Stimulated activated memory B cell treated with anti-CD40 and anti-IgM and Interleukin-4, amounts not matched to agents 10 μg/mL and 1 μg/mL and 100 μg/mL, for 72 hours (primary cell): Measurements from ENCODE around the gene RGSL1.

Experiments used
- ATAC-seq: fragments of 150-1000 bp; cut with Tn5 transposase; 2 replicates; pipeline ENCODE4 v1.10.0; 2021
- H3K27ac Mint-ChIP-seq: one replicate; pipeline ENCODE4 v1.8.0; 2022; ENCODE audit warnings: mild to moderate bottlenecking, mixed read lengths
- H3K27me3 Mint-ChIP-seq: one replicate; pipeline ENCODE4 v1.8.0; 2022; ENCODE audit warnings: mixed read lengths
- H3K36me3 Mint-ChIP-seq: one replicate; pipeline ENCODE4 v1.8.0; 2022; ENCODE audit warnings: mixed read lengths
- H3K4me1 Mint-ChIP-seq: one replicate; pipeline ENCODE4 v1.8.0; 2022; ENCODE audit warnings: mixed read lengths
- H3K4me3 Mint-ChIP-seq: one replicate; pipeline ENCODE4 v1.8.0; 2022; ENCODE audit warnings: mild to moderate bottlenecking, moderate library complexity, mixed read lengths
- H3K9me3 Mint-ChIP-seq: one replicate; pipeline ENCODE4 v1.8.0; 2022; ENCODE audit warnings: mixed read lengths

RGSL1 gene

DNA sequence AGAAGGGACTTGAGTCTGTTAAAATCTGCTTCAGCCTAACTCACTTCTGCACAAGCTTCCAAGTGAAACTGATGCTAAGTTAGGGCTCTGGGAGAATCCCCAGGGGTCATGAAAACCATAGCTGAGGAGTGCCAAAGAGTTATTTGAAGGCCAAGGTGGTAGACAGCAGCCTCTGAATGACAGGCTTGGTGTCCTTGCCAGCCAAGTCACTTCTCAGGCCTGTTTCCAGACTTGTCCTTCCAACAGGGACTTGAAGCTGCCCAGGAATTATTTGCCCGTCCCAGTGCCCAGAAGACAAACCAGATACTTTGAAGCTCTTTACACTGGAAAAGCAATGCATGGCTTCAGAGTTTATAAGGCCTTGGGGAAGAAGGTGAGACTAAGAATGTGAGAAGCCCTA, 105.5 kb downstream of the RGSL1 start:
- no peaks in the 10 kb centered on the region for H3K4me1 Mint-ChIP-seq
- no peak for ATAC-seq
- H3K4me3 Mint-ChIP-seq: no peak overlapping the region
- no peaks in the 10 kb centered on the region for H3K27me3 Mint-ChIP-seq
- H3K36me3 Mint-ChIP-seq: no peaks in the 10 kb centered on the region
- H3K27ac Mint-ChIP-seq: no peak overlapping the region
- peaks cover 8% of the 10 kb centered on the region for H3K9me3 Mint-ChIP-seq

DNA sequence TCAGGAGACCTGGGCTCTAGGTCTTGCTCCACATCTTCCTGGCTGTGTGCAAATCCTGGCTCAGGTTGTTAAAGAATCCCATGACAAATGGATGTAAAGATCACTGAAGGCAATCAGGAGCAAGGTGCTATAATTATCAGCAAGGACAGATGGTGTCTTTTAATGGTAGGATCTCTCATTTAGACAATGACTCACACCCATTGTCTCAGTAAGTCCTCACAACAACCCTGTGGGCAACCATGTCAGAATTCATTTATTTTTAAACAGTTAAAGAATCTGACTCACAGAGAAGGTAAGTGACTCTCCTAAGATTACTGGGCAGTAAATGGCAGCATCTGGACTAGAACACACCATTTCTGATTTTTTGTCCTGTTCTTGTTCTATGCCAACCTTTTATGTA, 106.3 kb downstream of the RGSL1 start:
- no peak for ATAC-seq
- H3K36me3 Mint-ChIP-seq: no peaks in the 10 kb centered on the region
- no peaks in the 10 kb centered on the region for H3K27me3 Mint-ChIP-seq
- H3K4me1 Mint-ChIP-seq: no peaks in the 10 kb centered on the region
- H3K9me3 Mint-ChIP-seq: peaks cover 8% of the 10 kb centered on the region
- no peak overlapping the region for H3K27ac Mint-ChIP-seq
- H3K4me3 Mint-ChIP-seq: no peak overlapping the region

DNA sequence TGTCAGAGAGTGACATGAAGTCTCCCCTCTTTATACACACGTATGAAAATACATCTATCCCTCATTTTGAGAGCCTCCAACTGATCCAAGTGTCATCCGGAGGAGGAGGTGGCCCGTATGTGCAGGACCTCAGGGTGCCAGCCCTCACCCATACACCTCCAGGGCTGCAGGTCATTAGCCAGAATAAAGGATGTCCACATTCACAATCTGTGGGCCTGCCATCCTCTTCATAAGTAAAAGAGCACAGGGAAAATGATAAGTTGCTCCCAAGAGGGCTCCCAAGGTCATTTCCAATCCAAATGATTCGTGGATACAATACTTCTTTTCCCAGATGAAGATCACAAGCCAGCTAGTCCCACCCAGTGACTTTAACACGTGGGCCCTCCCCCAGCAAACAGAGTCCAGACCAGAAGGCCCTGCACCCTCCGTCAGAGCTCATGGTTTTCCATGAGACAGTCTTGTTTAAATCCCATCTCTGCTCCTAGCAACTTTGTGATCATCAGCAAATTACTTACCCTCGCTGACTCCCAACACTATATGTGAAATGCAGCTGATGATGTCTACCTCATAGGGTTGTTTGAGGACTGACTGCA, 110.5 kb downstream of the RGSL1 start:
- Mint-ChIP-seq H3K27ac (no peak overlapping the region), H3K9me3 (no peaks in the 10 kb centered on the region), H3K27me3 (no peaks in the 10 kb centered on the region), H3K4me3 (no peak overlapping the region), H3K36me3 (no peaks in the 10 kb centered on the region), H3K4me1 (no peaks in the 10 kb centered on the region)
- no peak for ATAC-seq

DNA sequence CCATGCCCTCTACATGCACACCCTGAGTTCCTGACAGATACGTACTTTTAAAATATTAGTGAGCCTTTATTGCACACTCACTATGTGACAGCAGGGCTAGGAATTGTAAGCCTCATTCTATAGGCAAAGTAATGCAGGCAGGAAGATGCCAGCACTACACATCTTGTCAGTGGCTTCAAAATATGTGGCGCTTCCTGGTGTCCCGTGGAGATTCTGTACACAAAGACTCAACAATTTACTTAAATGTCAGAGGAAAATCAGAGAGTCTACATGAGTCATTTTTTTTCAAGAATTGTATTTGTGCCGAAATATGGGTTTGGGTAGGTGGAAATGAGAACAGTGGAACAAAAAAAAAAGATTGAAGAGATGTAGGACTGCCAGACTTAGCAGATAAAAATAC, 111.5 kb downstream of the RGSL1 start:
- Mint-ChIP-seq H3K4me1 (no peaks in the 10 kb centered on the region), H3K27ac (no peak overlapping the region), H3K36me3 (no peaks in the 10 kb centered on the region), H3K4me3 (no peak overlapping the region), H3K9me3 (no peaks in the 10 kb centered on the region), H3K27me3 (no peaks in the 10 kb centered on the region)
- ATAC-seq: no peak

DNA sequence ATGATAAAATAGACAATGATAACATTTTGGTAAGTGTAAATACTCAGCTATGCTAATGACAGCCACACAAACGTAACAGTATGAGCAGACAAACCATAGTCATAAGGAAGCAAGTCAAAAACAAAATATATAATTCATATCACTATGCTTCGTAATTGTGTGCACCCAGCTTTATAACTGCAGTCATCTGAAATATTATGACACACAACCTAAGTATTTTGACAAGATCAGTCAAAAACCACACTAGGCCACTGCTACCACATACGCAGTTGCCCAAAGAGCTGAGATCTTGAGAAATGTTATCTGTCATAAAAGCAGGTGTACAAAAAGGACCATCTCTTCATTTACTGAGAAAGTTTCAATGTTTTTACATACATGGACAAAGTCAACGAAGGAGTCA, 113.1 kb downstream of the RGSL1 start:
- Mint-ChIP-seq H3K4me1 (no peaks in the 10 kb centered on the region), H3K27me3 (no peaks in the 10 kb centered on the region), H3K4me3 (no peak overlapping the region), H3K36me3 (no peaks in the 10 kb centered on the region), H3K27ac (no peak overlapping the region), H3K9me3 (no peaks in the 10 kb centered on the region)
- no peak for ATAC-seq

DNA sequence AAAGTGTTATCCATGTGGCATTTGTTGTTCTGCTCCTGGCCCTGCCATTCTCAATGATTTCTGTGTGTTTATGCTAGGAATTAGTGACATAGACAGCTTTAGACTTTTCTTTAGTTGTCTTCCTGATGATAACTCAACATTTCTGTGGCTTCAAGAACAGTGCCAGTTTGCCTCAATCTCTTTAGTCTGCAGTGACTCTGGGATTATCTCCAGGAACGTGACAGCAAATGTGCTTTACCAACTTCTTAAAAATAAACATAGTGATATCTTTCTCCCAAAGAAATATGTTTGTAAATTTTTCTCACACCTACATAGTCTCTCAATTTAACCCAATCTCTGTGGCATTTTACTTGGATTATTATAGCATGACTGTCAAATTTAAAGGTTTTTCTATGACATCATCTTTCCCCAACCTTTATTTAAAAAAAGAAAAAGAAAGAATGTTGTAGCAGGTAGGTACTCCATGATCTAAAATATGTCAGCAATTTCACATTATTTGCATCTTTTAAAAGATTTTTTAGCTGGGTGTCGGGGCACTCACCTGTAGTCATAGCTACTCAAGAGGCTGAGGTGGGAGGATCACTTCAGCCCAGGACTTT, 114.6 kb downstream of the RGSL1 start:
- no peaks in the 10 kb centered on the region for H3K4me1 Mint-ChIP-seq
- H3K27me3 Mint-ChIP-seq: no peaks in the 10 kb centered on the region
- H3K36me3 Mint-ChIP-seq: no peaks in the 10 kb centered on the region
- H3K27ac Mint-ChIP-seq: no peak overlapping the region
- H3K4me3 Mint-ChIP-seq: no peak overlapping the region
- ATAC-seq: no peak
- no peaks in the 10 kb centered on the region for H3K9me3 Mint-ChIP-seq

DNA sequence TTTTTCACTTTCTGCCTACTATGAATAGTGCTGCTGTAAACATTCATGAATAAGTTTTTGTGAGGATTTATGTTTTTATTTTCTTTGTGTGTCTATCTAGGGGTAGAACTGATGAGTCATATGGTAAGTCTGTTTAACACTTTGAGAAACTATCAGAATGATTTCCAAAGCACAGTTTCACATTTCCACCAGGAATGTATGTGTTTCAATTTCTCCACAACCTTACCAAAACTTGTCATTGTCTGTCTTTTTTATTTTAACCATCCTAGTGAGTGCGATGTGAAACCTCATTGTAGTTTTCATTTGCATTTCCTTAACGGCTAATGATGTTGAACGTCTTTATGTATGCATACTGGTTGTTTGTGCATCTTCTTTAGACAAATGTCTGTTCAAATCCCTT, 115.6 kb downstream of the RGSL1 start:
- Mint-ChIP-seq H3K4me1 (no peaks in the 10 kb centered on the region), H3K27ac (no peak overlapping the region), H3K36me3 (no peaks in the 10 kb centered on the region), H3K9me3 (no peaks in the 10 kb centered on the region), H3K27me3 (no peaks in the 10 kb centered on the region), H3K4me3 (no peak overlapping the region)
- no peak for ATAC-seq

DNA sequence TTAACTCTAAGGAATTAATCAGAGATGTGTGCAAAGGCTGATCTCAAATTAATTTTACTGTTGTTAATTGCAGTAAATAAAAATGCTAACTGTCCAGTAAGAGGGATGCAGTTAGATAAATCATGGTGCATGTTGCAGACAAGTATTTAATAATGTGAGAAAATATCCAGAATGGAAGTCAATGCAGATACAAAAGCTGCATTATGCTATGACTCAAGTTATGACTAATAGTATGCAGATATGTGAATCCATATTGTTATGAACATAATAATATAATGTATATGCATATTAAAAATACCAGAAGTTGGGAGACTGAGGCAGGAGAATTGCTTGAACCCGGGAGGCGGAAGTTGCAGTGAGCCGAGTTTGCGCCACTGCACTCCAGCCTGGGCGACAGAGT, 117.7 kb downstream of the RGSL1 start:
- peaks cover 3% of the 10 kb centered on the region for H3K36me3 Mint-ChIP-seq
- ATAC-seq: no peak
- H3K27ac Mint-ChIP-seq: no peak overlapping the region
- no peaks in the 10 kb centered on the region for H3K27me3 Mint-ChIP-seq
- H3K4me1 Mint-ChIP-seq: no peaks in the 10 kb centered on the region
- H3K4me3 Mint-ChIP-seq: no peak overlapping the region
- no peaks in the 10 kb centered on the region for H3K9me3 Mint-ChIP-seq

DNA sequence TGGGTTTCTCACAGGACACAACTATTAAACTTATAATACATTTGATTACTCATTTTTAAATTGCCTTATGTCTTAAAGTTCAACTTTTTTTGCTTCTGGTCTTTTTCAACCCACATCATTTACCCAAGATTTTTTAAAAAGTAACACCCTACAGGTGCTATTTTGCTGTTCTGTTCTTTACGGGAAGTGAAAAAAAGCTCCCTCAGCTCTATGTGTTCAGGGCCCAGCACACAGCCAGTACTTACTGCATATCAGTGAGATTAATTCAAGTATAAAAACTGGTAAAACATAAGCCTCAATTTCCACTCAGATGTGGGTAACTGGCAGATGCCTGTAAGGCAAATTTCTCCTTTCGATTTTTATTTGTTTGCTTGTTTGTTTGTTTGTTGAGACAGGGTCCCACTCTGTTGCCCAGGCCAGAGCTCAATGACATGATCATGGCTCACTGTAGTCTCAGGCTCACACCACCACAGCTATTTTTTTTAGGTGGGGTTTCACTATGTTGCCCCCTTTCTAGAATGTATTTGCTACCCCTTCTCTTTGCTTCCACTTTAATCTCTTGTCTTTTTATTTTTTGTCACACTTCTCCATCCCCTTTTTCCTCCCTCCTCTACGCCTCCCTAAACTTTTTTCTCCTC, 118.8 kb downstream of the RGSL1 start:
- H3K27ac Mint-ChIP-seq: no peak overlapping the region
- peak; percentile 85 for ATAC-seq
- no peaks in the 10 kb centered on the region for H3K4me1 Mint-ChIP-seq
- no peaks in the 10 kb centered on the region for H3K9me3 Mint-ChIP-seq
- no peak overlapping the region for H3K4me3 Mint-ChIP-seq
- H3K27me3 Mint-ChIP-seq: no peaks in the 10 kb centered on the region
- peaks cover 12% of the 10 kb centered on the region for H3K36me3 Mint-ChIP-seq

DNA sequence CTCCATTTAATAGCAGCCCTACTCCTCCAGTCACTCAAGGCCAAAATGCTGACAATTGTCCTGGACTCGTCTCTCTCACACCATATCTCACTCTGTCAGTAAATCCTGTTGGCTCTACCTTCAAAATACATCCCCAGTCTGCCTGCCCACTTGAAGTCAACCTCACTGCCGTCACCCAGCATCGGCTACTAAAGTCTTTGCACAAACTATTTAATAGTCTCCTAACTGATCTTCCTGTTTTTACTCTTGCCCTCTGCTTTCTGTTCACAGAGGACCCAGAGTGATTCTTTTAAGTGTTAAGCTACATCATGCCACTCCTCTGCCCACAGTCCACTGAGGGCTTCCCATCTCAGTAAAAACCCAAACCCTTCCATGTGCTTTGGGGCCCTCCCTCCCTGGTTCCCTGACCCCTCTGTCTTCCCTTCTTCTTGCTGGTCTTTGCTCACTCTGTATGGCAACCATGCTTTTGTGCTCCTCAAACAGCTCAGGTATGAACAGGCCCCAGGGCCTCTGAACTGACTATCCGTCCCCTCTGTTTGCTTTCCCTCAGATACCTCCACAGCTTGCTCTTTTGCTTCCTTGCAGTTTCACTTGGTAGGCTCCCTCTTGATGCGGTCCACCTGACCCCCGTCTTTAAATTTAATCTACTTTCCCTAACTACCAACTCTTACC, 120.1 kb downstream of the RGSL1 start:
- Mint-ChIP-seq H3K27me3 (no peaks in the 10 kb centered on the region), H3K27ac (no peak overlapping the region), H3K4me1 (no peaks in the 10 kb centered on the region), H3K9me3 (no peaks in the 10 kb centered on the region), H3K36me3 (peaks cover 17% of the 10 kb centered on the region), H3K4me3 (no peak overlapping the region)
- ATAC-seq: peak; percentile 51

DNA sequence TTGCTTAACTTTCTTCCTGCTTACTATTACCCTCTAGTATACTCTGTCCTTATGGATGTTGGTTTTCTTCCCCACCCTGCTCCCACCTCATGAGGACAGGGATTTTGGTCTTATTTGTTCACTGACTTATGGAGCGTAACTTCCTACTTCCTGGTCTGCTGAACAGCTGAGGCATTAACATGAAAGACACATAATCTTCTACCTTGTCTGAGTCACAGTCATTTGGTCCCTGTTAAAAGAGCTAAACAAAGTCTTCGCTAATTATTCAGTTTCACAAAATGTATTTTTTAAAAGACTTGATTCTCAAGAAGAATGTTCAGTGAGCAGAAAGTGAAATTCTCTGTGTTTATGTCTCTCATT, 120.6 kb downstream of the RGSL1 start:
- H3K27me3 Mint-ChIP-seq: no peaks in the 10 kb centered on the region
- H3K4me3 Mint-ChIP-seq: no peak overlapping the region
- peaks cover 20% of the 10 kb centered on the region for H3K36me3 Mint-ChIP-seq
- no peaks in the 10 kb centered on the region for H3K9me3 Mint-ChIP-seq
- H3K4me1 Mint-ChIP-seq: no peaks in the 10 kb centered on the region
- no peak overlapping the region for H3K27ac Mint-ChIP-seq
- ATAC-seq: peak; percentile 78

DNA sequence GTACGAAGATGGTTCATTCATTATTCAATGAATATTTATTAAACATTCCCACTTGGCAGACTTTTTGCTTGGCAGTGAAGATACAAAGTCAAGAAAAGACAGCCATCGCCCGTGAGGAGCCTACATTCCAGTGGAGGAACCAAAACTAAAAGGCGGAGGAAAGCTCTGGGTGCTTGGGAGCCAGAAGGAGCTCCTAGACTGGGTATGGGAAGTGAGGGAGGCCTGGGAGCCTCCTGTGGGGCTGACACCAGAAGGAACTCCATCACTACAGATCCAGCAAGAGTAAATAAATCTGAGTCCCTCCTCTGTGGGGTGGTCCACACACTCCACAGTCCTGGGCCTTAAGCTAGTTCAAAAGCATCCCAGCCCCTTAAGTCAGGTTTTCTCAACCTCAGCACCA, 124.2 kb downstream of the RGSL1 start:
- Mint-ChIP-seq H3K9me3 (no peaks in the 10 kb centered on the region), H3K4me3 (no peak overlapping the region), H3K4me1 (no peaks in the 10 kb centered on the region), H3K27ac (no peak overlapping the region), H3K27me3 (no peaks in the 10 kb centered on the region), H3K36me3 (peaks cover 42% of the 10 kb centered on the region)
- ATAC-seq: no peak

DNA sequence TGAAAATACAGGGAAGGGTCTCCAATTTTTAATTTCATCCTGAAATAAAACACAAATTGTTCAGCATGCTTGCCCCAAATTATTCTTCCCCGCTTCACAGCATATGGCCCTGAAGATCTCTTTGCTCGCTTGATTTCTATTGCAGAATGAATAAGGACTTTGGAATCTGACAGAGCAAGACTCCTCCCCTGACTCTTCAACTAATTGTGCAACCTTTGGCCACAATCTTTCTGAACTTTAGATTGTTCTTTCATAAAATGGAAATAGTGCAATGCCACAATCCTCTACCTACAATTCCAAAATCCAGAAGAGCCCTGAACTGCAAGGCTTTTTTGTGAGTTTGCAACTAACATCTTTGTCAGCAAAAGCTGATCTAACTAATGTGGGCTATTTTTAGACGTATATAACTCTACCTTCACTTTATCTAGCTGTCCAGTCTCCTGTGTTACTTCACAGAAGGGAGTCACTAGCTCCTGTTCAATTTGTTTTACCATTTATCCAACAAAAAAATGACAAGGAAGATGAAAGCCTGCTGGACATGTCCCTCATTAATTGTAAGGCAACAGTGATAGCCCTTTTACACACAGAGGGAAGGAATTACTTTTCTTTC, 125.7 kb downstream of the RGSL1 start:
- Mint-ChIP-seq H3K9me3 (no peaks in the 10 kb centered on the region), H3K36me3 (peaks cover 57% of the 10 kb centered on the region), H3K4me1 (no peaks in the 10 kb centered on the region), H3K27me3 (no peaks in the 10 kb centered on the region), H3K4me3 (no peak overlapping the region), H3K27ac (no peak overlapping the region)
- no peak for ATAC-seq

DNA sequence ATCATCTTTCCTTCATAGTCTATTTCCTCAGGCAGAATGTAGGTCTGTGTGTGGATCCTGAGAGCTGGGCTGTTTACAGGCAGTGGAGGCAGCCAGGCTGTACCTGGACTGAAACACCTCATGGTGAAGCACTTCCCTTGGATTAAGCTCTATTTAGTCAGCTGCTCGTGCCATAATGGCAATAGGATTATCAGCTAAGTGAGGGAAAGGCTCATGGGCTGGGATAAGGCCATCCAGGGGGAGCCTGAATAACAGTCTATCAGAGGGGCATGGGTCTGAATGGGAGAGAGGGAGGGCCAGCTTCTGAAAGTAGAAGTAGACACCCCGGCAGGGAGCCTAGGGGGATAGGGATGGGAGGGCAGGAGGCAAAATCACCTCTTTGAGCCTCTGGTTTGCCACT, 130.8 kb downstream of the RGSL1 start:
- Mint-ChIP-seq H3K36me3 (peaks cover 72% of the 10 kb centered on the region), H3K4me3 (no peak overlapping the region), H3K27ac (no peak overlapping the region), H3K9me3 (no peaks in the 10 kb centered on the region), H3K27me3 (no peaks in the 10 kb centered on the region), H3K4me1 (peaks cover 37% of the 10 kb centered on the region)
- no peak for ATAC-seq

DNA sequence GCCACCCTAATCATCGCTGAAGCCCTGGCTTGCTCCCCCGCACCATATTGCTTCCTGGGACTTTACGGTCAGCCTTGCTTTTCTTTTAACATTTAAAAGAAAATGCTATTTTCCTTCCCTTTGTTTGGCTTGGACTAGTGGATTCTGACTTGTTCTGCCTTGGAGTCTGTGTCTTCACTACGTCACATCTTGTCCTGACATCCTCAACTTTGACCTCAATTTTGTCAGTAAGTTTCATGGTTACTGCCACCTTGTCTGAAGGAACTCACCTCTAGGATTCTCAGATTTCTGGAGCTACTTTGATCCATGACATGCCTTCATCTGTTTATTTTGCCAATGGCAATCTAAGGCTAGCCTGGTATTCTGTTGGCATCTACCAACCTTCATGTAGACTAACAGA, 134.8 kb downstream of the RGSL1 start:
- no peak for ATAC-seq
- Mint-ChIP-seq H3K27ac (no peak overlapping the region), H3K36me3 (peaks cover 55% of the 10 kb centered on the region), H3K4me1 (peaks cover 54% of the 10 kb centered on the region), H3K27me3 (no peaks in the 10 kb centered on the region), H3K4me3 (no peak overlapping the region), H3K9me3 (no peaks in the 10 kb centered on the region)

DNA sequence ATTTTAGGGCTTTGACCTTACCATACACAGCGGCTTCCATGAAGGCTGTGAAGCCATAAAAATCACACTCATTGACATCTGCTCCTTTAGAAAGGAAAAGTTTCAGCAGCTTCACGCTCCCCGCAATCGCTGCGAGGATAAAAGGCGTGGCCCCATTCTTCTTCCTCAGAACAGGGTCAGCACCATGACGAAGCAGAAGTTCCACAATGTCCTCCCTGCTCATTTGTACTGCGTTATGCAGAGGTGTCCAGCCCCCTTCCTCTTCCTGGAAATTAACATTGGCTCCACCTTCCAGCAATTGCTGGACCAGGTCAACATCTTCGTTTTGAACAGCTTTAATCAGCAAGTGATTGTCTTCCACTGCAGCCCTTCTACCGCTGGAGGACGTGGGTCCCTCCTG, 136.4 kb downstream of the RGSL1 start:
- peaks cover 42% of the 10 kb centered on the region for H3K36me3 Mint-ChIP-seq
- ATAC-seq: no peak
- H3K27ac Mint-ChIP-seq: no peak overlapping the region
- no peak overlapping the region for H3K4me3 Mint-ChIP-seq
- no peaks in the 10 kb centered on the region for H3K9me3 Mint-ChIP-seq
- H3K4me1 Mint-ChIP-seq: peaks cover 54% of the 10 kb centered on the region
- H3K27me3 Mint-ChIP-seq: no peaks in the 10 kb centered on the region
